ENCODE measurements around the gene CHPF.

DNA sequence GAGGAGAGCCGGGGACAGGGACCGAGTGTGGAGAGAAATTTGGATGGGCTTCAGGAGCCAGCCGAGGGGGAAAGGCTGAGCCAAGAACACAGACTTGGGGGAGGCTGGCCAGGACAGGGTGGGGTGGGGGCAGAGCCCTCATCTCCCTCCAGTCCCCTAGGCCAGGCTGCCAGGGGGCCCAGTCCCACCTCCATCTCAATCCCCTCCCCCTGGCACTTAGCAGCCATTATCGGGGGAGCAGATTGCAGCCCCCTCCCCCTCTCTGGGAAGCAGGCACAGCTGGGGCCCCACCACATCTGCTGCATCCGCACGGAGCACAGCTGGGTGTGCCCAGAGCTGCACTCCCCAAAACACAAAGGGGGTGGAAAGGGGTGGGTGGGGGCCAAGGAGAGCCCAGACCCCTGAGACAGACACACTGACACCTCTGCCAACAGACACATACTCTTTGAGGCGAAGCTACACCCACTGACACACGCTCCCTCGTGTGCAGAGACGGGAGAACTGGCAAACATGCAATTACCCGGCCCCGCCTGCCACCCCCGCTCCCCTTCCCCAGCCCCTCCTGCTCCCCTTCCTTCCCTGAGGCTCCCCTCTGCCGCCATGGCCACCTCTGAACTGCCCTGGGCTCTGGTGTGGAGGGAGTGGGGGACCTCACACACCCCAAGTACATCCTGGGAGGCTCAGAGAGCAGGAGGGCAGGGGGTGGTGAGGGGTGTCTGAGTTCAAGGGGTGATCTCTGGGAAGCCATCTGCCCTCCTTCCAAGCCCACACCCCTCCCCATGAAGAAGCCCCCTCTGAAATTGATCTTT, 34.4 kb downstream of the CHPF start:
- no peak for TF ChIP-seq POLR2A (IDR thresholded peaks at IDR 0.05)
- TF ChIP-seq CTCF (IDR thresholded peaks at IDR 0.05): no peak
